ENCODE results near the gene TAX1BP1. TPM values are rescaled to one million over a fixed set of nuclear protein-coding genes. Genes with fewer than 3 reads are reported as not detected.
A peak's percentile ranks its signal among the peaks of the same experiment; 100 is the strongest.

The TAX1BP1 gene
- total and polyA plus RNA-seq, 2 of the 13 experiments (the other 11 are each of a cell fraction or from before 2014, with no cell fraction given): 95.2 to 98.9 TPM

- TF ChIP-seq AGO1 (IDR thresholded peaks at IDR 0.05; ENCODE audit: low read depth, low read length, poor library complexity, severe bottlenecking) (no peak), MNT (IDR thresholded peaks at IDR 0.05) (peak; percentile 18; the same call in 1 of the 2 replicates), RBFOX2 (IDR thresholded peaks at IDR 0.05; ENCODE audit: low read depth, low read length) (peak; percentile 89), ETS1 (CRISPR knock-in tag; IDR thresholded peaks at IDR 0.05) (0 out of 2 replicates have a peak, but pooled peaks have one; percentile 73), ZNF496 (CRISPR knock-in tag; IDR thresholded peaks at IDR 0.05; ENCODE audit: insufficient replicate concordance) (no peak), ZNF644 (CRISPR knock-in tag; IDR thresholded peaks at IDR 0.05; ENCODE audit: low read depth) (no peak), ZNF354B (CRISPR knock-in tag; IDR thresholded peaks at IDR 0.05) (no peak), SRY (CRISPR knock-in tag; IDR thresholded peaks at IDR 0.05) (no peak), ZNF205 (CRISPR knock-in tag; IDR thresholded peaks at IDR 0.05) (no peak), HDAC6 (IDR thresholded peaks at IDR 0.05; ENCODE audit: low read depth, low read length) (no peak), SOX5 (CRISPR knock-in tag; IDR thresholded peaks at IDR 0.05; ENCODE audit: borderline replicate concordance) (0 out of 2 replicates have a peak, but pooled peaks have one; percentile 25), SMYD3 (CRISPR knock-in tag; IDR thresholded peaks at IDR 0.05) (0 out of 2 replicates have a peak, but pooled peaks have one; percentile 21), ZNF792 (CRISPR knock-in tag; IDR thresholded peaks at IDR 0.05) (no peak), ZNF550 (CRISPR knock-in tag; IDR thresholded peaks at IDR 0.05; ENCODE audit: borderline replicate concordance) (no peak), ZBTB8A (CRISPR knock-in tag; IDR thresholded peaks at IDR 0.05; ENCODE audit: borderline replicate concordance, low read depth) (no peak), NFIB (CRISPR knock-in tag; IDR thresholded peaks at IDR 0.05; ENCODE audit: borderline replicate concordance) (no peak), KLF11 (CRISPR knock-in tag; IDR thresholded peaks at IDR 0.05) (no peak), ZSCAN5A (CRISPR knock-in tag; IDR thresholded peaks at IDR 0.05; ENCODE audit: borderline replicate concordance) (no peak), ZNF224 (CRISPR knock-in tag; IDR thresholded peaks at IDR 0.05) (0 out of 2 replicates have a peak, but pooled peaks have one; percentile 6), ZFP1 (CRISPR knock-in tag; IDR thresholded peaks at IDR 0.05) (0 out of 2 replicates have a peak, but pooled peaks have one; percentile 28), RELA (CRISPR knock-in tag; IDR thresholded peaks at IDR 0.05) (no peak), MTA1 (CRISPR knock-in tag; IDR thresholded peaks at IDR 0.05; ENCODE audit: borderline replicate concordance) (no peak), ARNT2 (CRISPR knock-in tag; IDR thresholded peaks at IDR 0.05; ENCODE audit: low read depth) (peak; percentile 81), ZNF17 (CRISPR knock-in tag; IDR thresholded peaks at IDR 0.05) (no peak), NKX3-1 (CRISPR knock-in tag; IDR thresholded peaks at IDR 0.05) (no peak), SP4 (CRISPR knock-in tag; IDR thresholded peaks at IDR 0.05) (peak; percentile 83), SMARCE1 (IDR thresholded peaks at IDR 0.05; ENCODE audit: borderline replicate concordance) (no peak), THYN1 (CRISPR knock-in tag; IDR thresholded peaks at IDR 0.05; ENCODE audit: borderline replicate concordance, low read depth) (no peak), ZNF441 (CRISPR knock-in tag; IDR thresholded peaks at IDR 0.05; ENCODE audit: borderline replicate concordance) (peak; percentile 12; the same call in 1 of the 2 replicates), RBAK (CRISPR knock-in tag; IDR thresholded peaks at IDR 0.05) (no peak)
Measured at GRCh38 chr7:27739909-27740448, at the start of gene TAX1BP1 (continued).
